Lung microvascular endothelial cell (primary cell): ENCODE measurements around the gene RAC3. TPM values are rescaled to one million over a fixed set of nuclear protein-coding genes. Genes with fewer than 3 reads are reported as not detected.

Experiments used
- DNase-seq, 2 donors: peaks; one replicate each; pipeline versions ENCODE4 v3.0.0 to v3.0.0-alpha.2; 2010; ENCODE audit warnings: low read depth in 2 of 2
- total RNA-seq: library from RNA; depleted of rRNA; stranded (reverse); fragments of >200 nt; gene quantifications from 2 replicates; pipeline ENCODE4 v1.2.1, GENCODE V29; 2014

RAC3 gene
- total RNA-seq: 9.7 and 18.3 TPM in 2 replicates

GRCh38 chr17:82031303-82031884 is at the start of gene RAC3:
Gene RAC3 (plus strand): TSS chr17:82031678. CDS start chr17:82031762, 84 bp downstream.
- DNase-seq: peak; percentile 33 to 63

GRCh38 chr17:81983011-81983638 is 48.4 kb upstream of the RAC3 start:
- no peak for DNase-seq

GRCh38 chr17:81983639-81984373 is 47.7 kb upstream of the RAC3 start:
- DNase-seq: no peak

- DNase-seq: no peak
Observed at GRCh38 chr17:81984773-81985410, 46.6 kb upstream of the RAC3 start.

GRCh38 chr17:81986606-81987005 is 44.9 kb upstream of the RAC3 start:
- DNase-seq: no peak

- no peak for DNase-seq
Observed at GRCh38 chr17:81987161-81987770, 44.2 kb upstream of the RAC3 start.

GRCh38 chr17:81990836-81991683 is 40.4 kb upstream of the RAC3 start:
- DNase-seq: no peak

- peak; percentile 54 to 70 for DNase-seq
Observed at GRCh38 chr17:81991684-81992305, 39.7 kb upstream of the RAC3 start.

GRCh38 chr17:81992306-81993102 is 39.0 kb upstream of the RAC3 start:
- DNase-seq: no peak

- no peak for DNase-seq
Observed at GRCh38 chr17:81993729-81994592, 37.5 kb upstream of the RAC3 start.

- no peak for DNase-seq
Observed at GRCh38 chr17:81994593-81995462, 36.6 kb upstream of the RAC3 start.

- DNase-seq: no peak
Observed at GRCh38 chr17:81995463-81996231, 35.8 kb upstream of the RAC3 start.

GRCh38 chr17:81996232-81996756 is 35.2 kb upstream of the RAC3 start:
- DNase-seq: no peak

- no peak for DNase-seq
Observed at GRCh38 chr17:81996757-81997441, 34.6 kb upstream of the RAC3 start.

- peak in 1 of 2 donors; percentile 28 for DNase-seq
Observed at GRCh38 chr17:81998212-81998611, 33.3 kb upstream of the RAC3 start.
